Endodermal cell (in vitro differentiated cells): Measurements from ENCODE around the gene AMDHD2. TPM values are rescaled to one million over a fixed set of nuclear protein-coding genes. Genes with fewer than 3 reads are reported as not detected.

ENCODE experiments used
- DNase-seq: peaks from one replicate; pipeline ENCODE4 v3.0.0-alpha.2; 2017
- H3K27ac ChIP-seq: 2 replicates; pipeline ENCODE4 v1.5.1; 2013; ENCODE audit warnings: mild to moderate bottlenecking, low read depth, low read length, moderate library complexity
- H3K27me3 ChIP-seq: 2 replicates; pipeline ENCODE4 v1.6.1; 2013; ENCODE audit warnings: mild to moderate bottlenecking, low read length, moderate library complexity; ENCODE audit not compliant: insufficient read depth, control insufficient read depth, poor library complexity, severe bottlenecking
- H3K36me3 ChIP-seq: 2 replicates; pipeline ENCODE4 v1.7.0; 2013; ENCODE audit warnings: mild to moderate bottlenecking, low read length, moderate library complexity; ENCODE audit not compliant: control insufficient read depth, insufficient read depth
- H3K4me1 ChIP-seq: one replicate; pipeline ENCODE4 v1.7.0; 2013; ENCODE audit warnings: low read length; ENCODE audit not compliant: control insufficient read depth, insufficient read depth
- H3K4me3 ChIP-seq: 2 replicates; pipeline ENCODE4 v1.5.1; 2013; ENCODE audit warnings: mild to moderate bottlenecking, low read length, moderate library complexity
- H3K9ac ChIP-seq: 2 replicates; pipeline ENCODE4 v1.6.1; 2013; ENCODE audit warnings: mild to moderate bottlenecking, low read length, moderate library complexity; ENCODE audit not compliant: poor library complexity, severe bottlenecking; ENCODE audit errors: extremely low read depth
- H3K9me3 ChIP-seq: 2 replicates; pipeline ENCODE4 v1.6.1; 2013; ENCODE audit warnings: mild to moderate bottlenecking, low read length, moderate library complexity; ENCODE audit not compliant: control insufficient read depth
- H3K27ac Mint-ChIP-seq: 2 replicates; pipeline ENCODE4 v1.8.0; 2020; ENCODE audit warnings: mixed read lengths
- H3K27me3 Mint-ChIP-seq: 2 replicates; pipeline ENCODE4 v1.8.0; 2021; ENCODE audit warnings: mild to moderate bottlenecking, mixed read lengths; ENCODE audit not compliant: insufficient read depth
- H3K36me3 Mint-ChIP-seq: 2 replicates; pipeline ENCODE4 v1.8.0; 2020; ENCODE audit warnings: low read depth, mixed read lengths
- H3K4me1 Mint-ChIP-seq: 2 replicates; pipeline ENCODE4 v1.8.0; 2020; ENCODE audit warnings: mixed read lengths
- H3K4me3 Mint-ChIP-seq: 2 replicates; pipeline ENCODE4 v1.8.0; 2020; ENCODE audit warnings: mild to moderate bottlenecking, moderate library complexity, mixed read lengths
- H3K9me3 Mint-ChIP-seq: 2 replicates; pipeline ENCODE4 v1.8.0; 2020; ENCODE audit warnings: mild to moderate bottlenecking, mixed read lengths
- WGBS, 2 experiments: methylation state at CpG; one replicate each; pipeline versions ENCODE4 v1.1.5 to v1.1.7; 2013; ENCODE audit warnings: missing lambda C conversion rate in 2 of 2, mixed read lengths in 1 of 2; ENCODE audit not compliant: insufficient coverage in 1 of 2, insufficient read length in 1 of 2; 5-methylcytosine and 5-hydroxymethylcytosine counted together
- total RNA-seq, 2 donors: library from RNA; stranded (reverse); fragmentation: NEBNext Ultra II Directional in 1 of 2; extraction: Animal tissue kit (Norgen Biotek cat#: 25700) in 1 of 2; gene quantifications; 2 replicates in 1 of 2; 3 replicates in 1 of 2; pipeline ENCODE4 v1.2.1, GENCODE V29; 2021
- TF ChIP-seq, protein P1 (sequence below): fragments of 200-600 bp; sonication (generic); conservative IDR thresholded peaks from 2 replicates; pipeline ENCODE4 v1.5.0; 2021; ENCODE audit warnings: antibody characterized with exemption, mild to moderate bottlenecking

The AMDHD2 gene
- total RNA-seq, 2 donors from 2014 or later = 74.6 to 82.2 TPM

DNA sequence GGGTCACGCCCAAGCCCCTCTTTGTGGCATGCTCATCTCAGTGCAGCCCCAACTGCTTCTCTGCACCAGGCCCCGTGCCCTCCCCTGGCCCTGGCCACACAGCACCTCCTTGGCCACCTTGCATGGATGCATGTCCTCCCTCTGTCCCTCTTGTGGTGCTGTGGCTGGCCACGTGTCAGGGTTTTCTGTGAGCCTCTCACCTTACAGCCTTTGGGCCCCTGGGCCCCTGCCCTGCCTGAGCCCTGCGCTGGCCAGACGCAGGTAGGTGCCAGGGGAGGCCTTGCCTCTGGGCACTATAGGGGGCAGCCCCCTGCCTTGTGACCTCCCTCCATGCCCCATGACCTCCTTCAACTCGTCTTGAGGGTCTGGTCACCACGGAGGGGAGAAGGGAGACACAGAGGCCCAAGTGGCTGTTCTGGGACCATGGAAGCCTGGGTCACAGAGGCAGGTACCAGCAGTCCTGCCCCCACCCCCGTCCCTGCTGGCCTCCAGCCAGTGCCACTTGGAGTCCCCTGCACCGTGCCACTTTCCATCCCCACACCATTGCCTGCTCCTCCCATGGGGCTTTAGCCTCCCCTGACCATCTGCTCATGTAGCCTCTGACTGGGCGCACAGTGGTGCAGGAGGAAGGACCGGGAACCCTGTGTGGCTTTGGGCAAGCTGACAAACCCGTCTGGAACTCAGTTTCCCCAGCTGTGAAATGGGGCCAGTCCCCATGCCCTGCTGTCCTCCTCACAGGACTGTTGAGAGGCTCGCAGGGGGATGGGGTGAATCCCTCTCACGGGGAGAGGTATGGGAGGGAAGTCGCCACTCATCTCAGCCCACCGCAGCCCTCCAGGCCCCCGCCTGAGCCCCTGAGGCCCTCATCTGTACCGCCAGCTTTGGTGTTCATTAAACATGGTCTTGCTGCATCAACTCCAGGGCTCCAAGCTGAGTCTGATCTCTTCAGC, 17.9 kb upstream of the AMDHD2 start:
- Histone ChIP-seq H3K9me3 (no peaks in the 10 kb centered on the region), H3K27ac (no peak overlapping the region), H3K36me3 (peaks cover 3% of the 10 kb centered on the region), H3K4me1 (no peaks in the 10 kb centered on the region), H3K27me3 (no peaks in the 10 kb centered on the region), H3K4me3 (no peak overlapping the region), H3K9ac (no peak overlapping the region)
- H3K4me3 Mint-ChIP-seq = no peak overlapping the region
- TF ChIP-seq, protein P1, sequence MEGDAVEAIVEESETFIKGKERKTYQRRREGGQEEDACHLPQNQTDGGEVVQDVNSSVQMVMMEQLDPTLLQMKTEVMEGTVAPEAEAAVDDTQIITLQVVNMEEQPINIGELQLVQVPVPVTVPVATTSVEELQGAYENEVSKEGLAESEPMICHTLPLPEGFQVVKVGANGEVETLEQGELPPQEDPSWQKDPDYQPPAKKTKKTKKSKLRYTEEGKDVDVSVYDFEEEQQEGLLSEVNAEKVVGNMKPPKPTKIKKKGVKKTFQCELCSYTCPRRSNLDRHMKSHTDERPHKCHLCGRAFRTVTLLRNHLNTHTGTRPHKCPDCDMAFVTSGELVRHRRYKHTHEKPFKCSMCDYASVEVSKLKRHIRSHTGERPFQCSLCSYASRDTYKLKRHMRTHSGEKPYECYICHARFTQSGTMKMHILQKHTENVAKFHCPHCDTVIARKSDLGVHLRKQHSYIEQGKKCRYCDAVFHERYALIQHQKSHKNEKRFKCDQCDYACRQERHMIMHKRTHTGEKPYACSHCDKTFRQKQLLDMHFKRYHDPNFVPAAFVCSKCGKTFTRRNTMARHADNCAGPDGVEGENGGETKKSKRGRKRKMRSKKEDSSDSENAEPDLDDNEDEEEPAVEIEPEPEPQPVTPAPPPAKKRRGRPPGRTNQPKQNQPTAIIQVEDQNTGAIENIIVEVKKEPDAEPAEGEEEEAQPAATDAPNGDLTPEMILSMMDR = no peak
- WGBS, 2 experiments = 86 to 87% methylated on average over 10 to 18 of the region's 18 CpGs
- H3K4me1 Mint-ChIP-seq = no peaks in the 10 kb centered on the region
- no peak for DNase-seq
- H3K36me3 Mint-ChIP-seq = peaks cover 5% of the 10 kb centered on the region
- no peaks in the 10 kb centered on the region for H3K27me3 Mint-ChIP-seq
- no peak overlapping the region for H3K27ac Mint-ChIP-seq
- H3K9me3 Mint-ChIP-seq = no peaks in the 10 kb centered on the region

DNA sequence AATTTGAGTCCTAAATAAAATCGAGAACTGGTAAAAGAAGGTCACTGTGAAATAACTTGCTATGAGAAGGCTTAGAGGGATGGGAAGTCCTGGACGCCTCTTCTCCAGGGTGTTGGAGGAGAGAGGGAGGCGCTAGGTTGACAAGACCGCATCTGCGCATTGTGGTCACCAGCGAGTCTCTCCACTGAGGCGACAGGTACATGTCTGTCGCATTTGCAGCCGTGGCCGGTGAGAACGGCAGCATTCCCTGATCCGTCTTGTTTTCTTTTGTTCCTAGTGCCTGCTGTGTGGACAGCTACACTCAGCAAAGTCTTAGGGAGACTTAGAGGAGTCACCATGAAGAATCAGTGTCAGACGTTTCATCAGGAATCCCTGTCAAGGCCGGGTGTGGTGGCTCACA, 14.5 kb upstream of the AMDHD2 start:
- H3K4me3 Mint-ChIP-seq = no peak overlapping the region
- 90 to 92% methylated on average over 11 to 14 of the region's 14 CpGs for WGBS, 2 experiments
- peaks cover 3% of the 10 kb centered on the region for H3K4me1 Mint-ChIP-seq
- TF ChIP-seq, protein P1 = no peak
- H3K27me3 Mint-ChIP-seq = no peaks in the 10 kb centered on the region
- no peaks in the 10 kb centered on the region for H3K4me1 ChIP-seq
- no peaks in the 10 kb centered on the region for H3K36me3 Mint-ChIP-seq
- DNase-seq = no peak
- no peak overlapping the region for H3K4me3 ChIP-seq
- H3K9ac ChIP-seq = no peak overlapping the region
- no peaks in the 10 kb centered on the region for H3K27me3 ChIP-seq
- H3K9me3 Mint-ChIP-seq = no peaks in the 10 kb centered on the region
- H3K27ac Mint-ChIP-seq = no peak overlapping the region
- peaks cover 3% of the 10 kb centered on the region for H3K36me3 ChIP-seq
- H3K9me3 ChIP-seq = no peaks in the 10 kb centered on the region
- no peak overlapping the region for H3K27ac ChIP-seq

DNA sequence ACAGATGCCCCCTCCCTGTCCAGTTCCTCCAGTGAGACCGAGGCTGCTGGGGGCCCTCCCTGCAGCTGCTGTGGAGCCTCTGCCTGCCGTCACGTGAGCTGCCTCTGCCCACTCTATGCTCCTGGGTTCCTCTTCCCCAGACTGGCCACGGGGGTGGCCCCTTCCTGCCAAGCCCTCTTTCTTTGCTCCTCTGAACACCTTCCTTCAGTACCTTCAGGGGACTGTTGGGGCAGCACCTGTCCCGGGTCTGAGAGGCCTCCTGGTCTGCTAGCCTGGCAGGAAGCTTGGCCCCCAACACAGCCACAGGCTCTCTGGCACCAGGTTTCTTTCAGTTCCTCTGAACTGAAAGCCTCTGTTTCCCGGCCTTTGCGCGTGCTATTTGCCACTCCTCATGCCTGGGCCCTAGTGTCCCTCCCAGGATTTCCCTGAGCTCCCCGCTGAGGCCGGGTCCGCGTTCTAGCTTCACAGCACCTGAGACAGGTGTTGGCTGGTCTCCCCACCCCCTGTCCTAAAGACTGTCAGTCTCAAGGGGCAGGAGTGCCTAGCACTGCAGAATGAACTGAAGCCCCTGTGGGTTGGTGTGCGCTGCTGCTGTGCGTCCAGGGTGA, 13.0 kb upstream of the AMDHD2 start:
- H3K4me1 Mint-ChIP-seq = peaks cover 14% of the 10 kb centered on the region
- no peak overlapping the region for H3K4me3 ChIP-seq
- H3K36me3 ChIP-seq = peaks cover 3% of the 10 kb centered on the region
- H3K4me3 Mint-ChIP-seq = no peak overlapping the region
- no peak overlapping the region for H3K27ac Mint-ChIP-seq
- no peak overlapping the region for H3K9ac ChIP-seq
- no peaks in the 10 kb centered on the region for H3K36me3 Mint-ChIP-seq
- no peaks in the 10 kb centered on the region for H3K27me3 ChIP-seq
- TF ChIP-seq, protein P1 = no peak
- no peaks in the 10 kb centered on the region for H3K9me3 Mint-ChIP-seq
- no peaks in the 10 kb centered on the region for H3K4me1 ChIP-seq
- no peaks in the 10 kb centered on the region for H3K27me3 Mint-ChIP-seq
- DNase-seq = no peak
- no peaks in the 10 kb centered on the region for H3K9me3 ChIP-seq
- no peak overlapping the region for H3K27ac ChIP-seq
- 90 to 92% methylated on average over 14 of the region's 14 CpGs for WGBS, 2 experiments
